Adrenal gland (tissue), 12 donors: ENCODE data around the gene ALDH16A1. TPM values are rescaled to one million over a fixed set of nuclear protein-coding genes. Genes with fewer than 3 reads are reported as not detected.

Experiments
- DNase-seq, 7 donors: peaks; one replicate each; pipeline ENCODE4 v3.0.0-alpha.2; 2019 to 2020
- H3K27ac ChIP-seq, 5 donors: fragments of 200-600 bp; sonication (generic) in 4 of 5; 1 replicate in 3 of 5; 2 replicates in 2 of 5; pipeline versions ENCODE4 v1.5.1 to v1.8.0; 2016 to 2020; ENCODE audit warnings: mild to moderate bottlenecking in 1 of 5
- H3K27me3 ChIP-seq: fragments of 200-600 bp; 2 replicates; pipeline ENCODE4 v1.8.0; 2021
- H3K36me3 ChIP-seq, 2 donors: fragments of 200-600 bp; replicated peaks in 1 of 2; 1 replicate in 1 of 2; 2 replicates in 1 of 2; pipeline versions ENCODE4 v1.5.1 to v1.8.0; 2018 to 2022
- H3K4me1 ChIP-seq, 2 donors: fragments of 200-600 bp; replicated peaks in 1 of 2; 1 replicate in 1 of 2; 2 replicates in 1 of 2; pipeline versions ENCODE4 v1.5.1 to v1.8.0; 2018 to 2021
- H3K4me3 ChIP-seq, 4 donors: fragments of 200-600 bp; sonication (generic) in 3 of 4; one replicate each; pipeline ENCODE4 v1.5.1; 2016 to 2018
- H3K9me3 ChIP-seq, 3 donors: fragments of 200-600 bp; sonication (generic) in 1 of 3; replicated peaks in 1 of 3; 1 replicate in 2 of 3; 2 replicates in 1 of 3; pipeline versions ENCODE4 v1.5.1 to v1.8.0; 2016 to 2021
- CTCF ChIP-seq, 6 experiments: fragments of 450-650 bp in 4 of 6; fragments of 200-600 bp in 2 of 6; sonication (generic) in 1 of 6; IDR thresholded peaks; 1 replicate in 5 of 6; 2 replicates in 1 of 6; pipeline versions ENCODE4 v1.5.1 to v1.8.0; 2016 to 2021; ENCODE audit warnings: antibody characterized with exemption in 6 of 6, mild to moderate bottlenecking in 2 of 6, moderate library complexity in 1 of 6
- POLR2A ChIP-seq, 2 donors: fragments of 450-650 bp; IDR thresholded peaks; one replicate each; pipeline ENCODE4 v1.6.1; 2017; ENCODE audit warnings: antibody characterized with exemption in 2 of 2, mild to moderate bottlenecking in 2 of 2, moderate library complexity in 1 of 2
- WGBS, 4 donors: extraction: QIAGEN DNeasy Blood & Tissue Kit in 2 of 4; methylation state at CpG; one replicate each; pipeline versions ENCODE4 v1.1.5 to v1.1.7; 2013 to 2017; 5-methylcytosine and 5-hydroxymethylcytosine counted together
- intact Hi-C, 2 donors: fragments of 100-400 bp; cut with DNase I; formaldehyde crosslinking; loops; one replicate each; pipeline versions ENCODE4 v1.14.1 to v1.15.0; 2022 to 2023
- polyA plus RNA-seq, 3 donors: library from polyadenylated mRNA; stranded (reverse); fragments of 200-250 nt in 2 of 3; fragments of 350-450 nt in 1 of 3; fragmentation: Illumina TruSeq in 1 of 3; extraction: RNeasy Lipid Tissue Mini Kit (QIAGEN cat#74804) in 1 of 3; gene quantifications; one replicate each; pipeline ENCODE4 v1.2.3, GENCODE V29; 2013 to 2014
- total RNA-seq, 9 donors: library from RNA; depleted of rRNA in 4 of 9; stranded (reverse); fragments of >200 nt in 4 of 9; fragments of 120-200 nt in 1 of 9; fragmentation: NEBNext Ultra II Directional in 1 of 9; extraction: Animal tissue kit (Norgen Biotek cat#: 25700) in 1 of 9; gene quantifications; one replicate each; pipeline versions ENCODE4 v1.1.0 to v1.2.4, GENCODE V29; 2013 to 2023
- donor health status: healthy with polysubstance abuse.
- donor health status: Bipolar disorder and iron deficiency.
- donor health status: DM: yes; HTN: yes; CAD: no.
- donor health status: DM: no; HTN: no; CAD: no.
- donor health status: DM: no; HTN: no; CAD: no.
- donor health status: DM: yes; HTN: yes; CAD: no.

Gene ALDH16A1
- total and polyA plus RNA-seq, 12 donors: 3.6 to 95.5 (median 29.7) TPM

GRCh38 chr19:49427339-49427738, 25.7 kb upstream of the ALDH16A1 start:
- 41 to 47% (median 44%) methylated on average over 2 to 12 of the region's 12 CpGs for WGBS, 4 donors
- Histone ChIP-seq H3K9me3 (no peaks in the 10 kb centered on the region), H3K27me3 (peaks cover 85% of the 10 kb centered on the region), H3K4me3 (no peak overlapping the region), H3K27ac (no peak overlapping the region), H3K36me3 (no peaks in the 10 kb centered on the region), H3K4me1 (peaks cover 0 to 20% of the 10 kb centered on the region in 2 donors)
- no peak for DNase-seq
- TF ChIP-seq POLR2A (IDR thresholded peaks at IDR 0.05) (no peak), CTCF (IDR thresholded peaks at IDR 0.05) (no peak)
- intact Hi-C loops: no loop called here

- Histone ChIP-seq H3K27me3 (peaks cover 85% of the 10 kb centered on the region), H3K27ac (no peak overlapping the region), H3K4me3 (no peak overlapping the region), H3K36me3 (no peaks in the 10 kb centered on the region), H3K9me3 (no peaks in the 10 kb centered on the region), H3K4me1 (peaks cover 0 to 13% of the 10 kb centered on the region in 2 donors)
- no peak for DNase-seq
- intact Hi-C loops: no loop called here
- 0 to 3% (median 2%) methylated on average over 5 to 45 of the region's 45 CpGs for WGBS, 4 donors
- no peak for TF ChIP-seq POLR2A (IDR thresholded peaks at IDR 0.05)
- TF ChIP-seq CTCF (IDR thresholded peaks at IDR 0.05): no peak
Measured at GRCh38 chr19:49427855-49428546, 25.0 kb upstream of the ALDH16A1 start.

- peaks cover 0 to 6% of the 10 kb centered on the region in 2 donors for H3K4me1 ChIP-seq
- no peaks in the 10 kb centered on the region for H3K9me3 ChIP-seq
- WGBS, 4 donors: 11 to 15% (median 13%) methylated on average over 8 to 29 of the region's 29 CpGs
- no peak overlapping the region for H3K27ac ChIP-seq
- no peak for DNase-seq
- TF ChIP-seq CTCF (IDR thresholded peaks at IDR 0.05): no peak
- TF ChIP-seq POLR2A (IDR thresholded peaks at IDR 0.05): no peak
- peaks cover 85% of the 10 kb centered on the region for H3K27me3 ChIP-seq
- intact Hi-C loops: no loop called here
- H3K4me3 ChIP-seq: no peak overlapping the region
- no peaks in the 10 kb centered on the region for H3K36me3 ChIP-seq
Measured at GRCh38 chr19:49428547-49429451, 24.2 kb upstream of the ALDH16A1 start.

- TF ChIP-seq POLR2A (IDR thresholded peaks at IDR 0.05) (no peak), CTCF (IDR thresholded peaks at IDR 0.05) (no peak)
- Histone ChIP-seq H3K9me3 (no peaks in the 10 kb centered on the region), H3K36me3 (no peaks in the 10 kb centered on the region), H3K27me3 (peaks cover 82% of the 10 kb centered on the region), H3K4me3 (no peak overlapping the region), H3K4me1 (peaks cover 0 to 6% of the 10 kb centered on the region in 2 donors), H3K27ac (no peak overlapping the region)
- no peak for DNase-seq
- 56 to 75% (median 69%) methylated on average over 3 to 9 of the region's 9 CpGs for WGBS, 4 donors
- intact Hi-C loops: no loop called here
Measured at GRCh38 chr19:49430172-49430677, 22.8 kb upstream of the ALDH16A1 start.
